HG02981 (cell line): ENCODE data around the gene SLC39A10.
"Not testable (repeated sequence)": the region's sequence is repeated elsewhere in the genome, so short reads cannot be mapped to it uniquely, and the experiment has no call there.

Source experiments
- ATAC-seq: cut with Tn5 transposase; IDR thresholded peaks from one replicate; pipeline ENCODE4 v1.9.1; 2021; ENCODE audit warnings: mild to moderate bottlenecking, moderate library complexity; ENCODE audit not compliant: unreplicated experiment

Gene SLC39A10

GRCh38 chr2:195656859-195657633 is at the start of gene SLC39A10:
Gene SLC39A10, plus strand, starts transcription at chr2:195657226. Its CDS starts 22,817 bp downstream, at chr2:195680043.
- peak; percentile 66 for ATAC-seq

- no peak for ATAC-seq
Observed at GRCh38 chr2:195608768-195609454, 48.1 kb upstream of the SLC39A10 start.

GRCh38 chr2:195610717-195611116 is 46.3 kb upstream of the SLC39A10 start:
- ATAC-seq: no peak

GRCh38 chr2:195612611-195613495 is 44.2 kb upstream of the SLC39A10 start:
- no peak for ATAC-seq

GRCh38 chr2:195613922-195614321 is 43.1 kb upstream of the SLC39A10 start:
- ATAC-seq: no peak

- no peak for ATAC-seq
Observed at GRCh38 chr2:195619590-195619989, 37.4 kb upstream of the SLC39A10 start.

- no peak for ATAC-seq
Observed at GRCh38 chr2:195620501-195620900, 36.5 kb upstream of the SLC39A10 start.

GRCh38 chr2:195622966-195623365 is 34.1 kb upstream of the SLC39A10 start:
- peak; percentile 80 for ATAC-seq

GRCh38 chr2:195626507-195626906 is 30.5 kb upstream of the SLC39A10 start:
- no peak for ATAC-seq

GRCh38 chr2:195628666-195629065 is 28.4 kb upstream of the SLC39A10 start:
- ATAC-seq: no peak

- ATAC-seq: no peak
Observed at GRCh38 chr2:195632856-195633572, 24.0 kb upstream of the SLC39A10 start.

GRCh38 chr2:195633573-195633870 is 23.5 kb upstream of the SLC39A10 start:
- no peak for ATAC-seq

- no peak for ATAC-seq
Observed at GRCh38 chr2:195633974-195634373, 23.1 kb upstream of the SLC39A10 start.

GRCh38 chr2:195636890-195637289 is 20.1 kb upstream of the SLC39A10 start:
- ATAC-seq: no peak

- ATAC-seq: no peak
Observed at GRCh38 chr2:195638750-195639149, 18.3 kb upstream of the SLC39A10 start.

GRCh38 chr2:195639238-195639858 is 17.7 kb upstream of the SLC39A10 start:
- no peak for ATAC-seq

- ATAC-seq: no peak
Observed at GRCh38 chr2:195639959-195640358, 17.1 kb upstream of the SLC39A10 start.

- ATAC-seq: no peak
Observed at GRCh38 chr2:195642027-195642678, 14.9 kb upstream of the SLC39A10 start.

- ATAC-seq: no peak
Observed at GRCh38 chr2:195642679-195643068, 14.4 kb upstream of the SLC39A10 start.

- ATAC-seq: not testable (repeated sequence)
Observed at GRCh38 chr2:195644708-195645107, 12.3 kb upstream of the SLC39A10 start.
